Measurements from ENCODE around the gene SLC5A10. TPM values are rescaled to one million over a fixed set of nuclear protein-coding genes. Genes with fewer than 3 reads are reported as not detected.
"Not testable (repeated sequence)": the region's sequence is repeated elsewhere in the genome, so short reads cannot be mapped to it uniquely, and the experiment has no call there.

Gene SLC5A10
- polyA plus RNA-seq, 1 donor from 2014 or later = 0.79 TPM

GRCh38 chr17:18955009-18955408 lies 3.0 kb downstream of the SLC5A10 start:
- Mint-ChIP-seq H3K9me3 (no peaks in the 10 kb centered on the region), H3K27me3 (peaks cover 2% of the 10 kb centered on the region), H3K27ac (no peak overlapping the region), H3K4me1 (peaks cover 0 to 6% (median 4%) of the 10 kb centered on the region in 3 donors), H3K36me3 (no peaks in the 10 kb centered on the region), H3K4me3 (no peak overlapping the region)

GRCh38 chr17:18956021-18956420 lies 4.1 kb downstream of the SLC5A10 start:
- H3K27me3 Mint-ChIP-seq, H3K36me3 Mint-ChIP-seq, H3K4me3 Mint-ChIP-seq, H3K27ac Mint-ChIP-seq, H3K9me3 Mint-ChIP-seq, H3K4me1 Mint-ChIP-seq: not testable (repeated sequence)

GRCh38 chr17:18956581-18956980 lies 4.6 kb downstream of the SLC5A10 start:
- peaks cover 2% of the 10 kb centered on the region for H3K27me3 Mint-ChIP-seq
- H3K4me1 Mint-ChIP-seq = peaks cover 0 to 8% (median 4%) of the 10 kb centered on the region in 3 donors
- no peaks in the 10 kb centered on the region for H3K9me3 Mint-ChIP-seq
- H3K36me3 Mint-ChIP-seq = no peaks in the 10 kb centered on the region
- no peak overlapping the region for H3K4me3 Mint-ChIP-seq
- no peak overlapping the region for H3K27ac Mint-ChIP-seq

GRCh38 chr17:18957831-18958230 lies 5.9 kb downstream of the SLC5A10 start:
- Mint-ChIP-seq H3K4me3 (no peak overlapping the region), H3K4me1 (peaks cover 0 to 8% (median 4%) of the 10 kb centered on the region in 3 donors), H3K27me3 (peaks cover 2% of the 10 kb centered on the region), H3K9me3 (no peaks in the 10 kb centered on the region), H3K36me3 (no peaks in the 10 kb centered on the region), H3K27ac (no peak overlapping the region)

- Mint-ChIP-seq H3K9me3 (no peaks in the 10 kb centered on the region), H3K4me1 (peaks cover 0 to 8% (median 4%) of the 10 kb centered on the region in 3 donors), H3K4me3 (no peak overlapping the region), H3K36me3 (no peaks in the 10 kb centered on the region), H3K27ac (no peak overlapping the region), H3K27me3 (peaks cover 2% of the 10 kb centered on the region)
Measured at GRCh38 chr17:18958611-18959010, 6.6 kb downstream of the SLC5A10 start.

GRCh38 chr17:18959071-18959844 lies 7.3 kb downstream of the SLC5A10 start:
- Mint-ChIP-seq H3K27me3 (peaks cover 2% of the 10 kb centered on the region), H3K4me1 (peaks cover 0 to 8% (median 2%) of the 10 kb centered on the region in 3 donors), H3K27ac (no peak overlapping the region), H3K36me3 (no peaks in the 10 kb centered on the region), H3K4me3 (no peak overlapping the region), H3K9me3 (no peaks in the 10 kb centered on the region)

- Mint-ChIP-seq H3K27ac (no peak overlapping the region), H3K27me3 (no peaks in the 10 kb centered on the region), H3K36me3 (no peaks in the 10 kb centered on the region), H3K4me1 (peaks cover 0 to 8% (median 0%) of the 10 kb centered on the region in 3 donors), H3K9me3 (no peaks in the 10 kb centered on the region), H3K4me3 (no peak overlapping the region)
Measured at GRCh38 chr17:18959845-18960240, 7.9 kb downstream of the SLC5A10 start.

- H3K4me1 Mint-ChIP-seq = peaks cover 0 to 7% (median 0%) of the 10 kb centered on the region in 3 donors
- no peaks in the 10 kb centered on the region for H3K9me3 Mint-ChIP-seq
- H3K36me3 Mint-ChIP-seq = no peaks in the 10 kb centered on the region
- no peaks in the 10 kb centered on the region for H3K27me3 Mint-ChIP-seq
- no peak overlapping the region for H3K4me3 Mint-ChIP-seq
- H3K27ac Mint-ChIP-seq = peak overlapping the region in 1 of 3 donors; percentile 53
Measured at GRCh38 chr17:18960241-18960665, 8.3 kb downstream of the SLC5A10 start.

GRCh38 chr17:18960803-18961511 lies 9.0 kb downstream of the SLC5A10 start:
- H3K36me3 Mint-ChIP-seq = no peaks in the 10 kb centered on the region
- H3K9me3 Mint-ChIP-seq = no peaks in the 10 kb centered on the region
- H3K27me3 Mint-ChIP-seq = no peaks in the 10 kb centered on the region
- peak overlapping the region in 1 of 3 donors; percentile 53 for H3K27ac Mint-ChIP-seq
- peak overlapping the region in 1 of 4 donors; percentile 12 for H3K4me3 Mint-ChIP-seq
- H3K4me1 Mint-ChIP-seq = peaks cover 0 to 5% (median 0%) of the 10 kb centered on the region in 3 donors

GRCh38 chr17:18961634-18962493 lies 9.9 kb downstream of the SLC5A10 start:
- Mint-ChIP-seq H3K27ac (peak overlapping the region in 2 of 3 donors; percentile 13 to 90), H3K4me3 (no peak overlapping the region), H3K9me3 (no peaks in the 10 kb centered on the region), H3K36me3 (no peaks in the 10 kb centered on the region), H3K27me3 (no peaks in the 10 kb centered on the region), H3K4me1 (peaks cover 0 to 5% (median 0%) of the 10 kb centered on the region in 3 donors)

- no peaks in the 10 kb centered on the region for H3K9me3 Mint-ChIP-seq
- no peaks in the 10 kb centered on the region for H3K36me3 Mint-ChIP-seq
- H3K27ac Mint-ChIP-seq = peak overlapping the region in 2 of 3 donors; percentile 13 to 90
- no peaks in the 10 kb centered on the region for H3K27me3 Mint-ChIP-seq
- peaks cover 0 to 5% (median 0%) of the 10 kb centered on the region in 3 donors for H3K4me1 Mint-ChIP-seq
- H3K4me3 Mint-ChIP-seq = no peak overlapping the region
Measured at GRCh38 chr17:18962494-18962815, 10.5 kb downstream of the SLC5A10 start.

GRCh38 chr17:18963126-18964017 lies 11.4 kb downstream of the SLC5A10 start:
- Mint-ChIP-seq H3K27ac (no peak overlapping the region), H3K4me3 (no peak overlapping the region), H3K36me3 (no peaks in the 10 kb centered on the region), H3K27me3 (no peaks in the 10 kb centered on the region), H3K9me3 (no peaks in the 10 kb centered on the region), H3K4me1 (peaks cover 0 to 5% (median 0%) of the 10 kb centered on the region in 3 donors)

- H3K4me3 Mint-ChIP-seq = no peak overlapping the region
- no peaks in the 10 kb centered on the region for H3K36me3 Mint-ChIP-seq
- no peaks in the 10 kb centered on the region for H3K27me3 Mint-ChIP-seq
- H3K9me3 Mint-ChIP-seq = no peaks in the 10 kb centered on the region
- H3K4me1 Mint-ChIP-seq = peaks cover 0 to 5% (median 0%) of the 10 kb centered on the region in 3 donors
- no peak overlapping the region for H3K27ac Mint-ChIP-seq
Measured at GRCh38 chr17:18964018-18964351, 12.0 kb downstream of the SLC5A10 start.

GRCh38 chr17:18964550-18964949 lies 12.6 kb downstream of the SLC5A10 start:
- H3K4me1 Mint-ChIP-seq = peaks cover 0 to 5% (median 0%) of the 10 kb centered on the region in 3 donors
- H3K9me3 Mint-ChIP-seq = no peaks in the 10 kb centered on the region
- no peaks in the 10 kb centered on the region for H3K27me3 Mint-ChIP-seq
- no peaks in the 10 kb centered on the region for H3K36me3 Mint-ChIP-seq
- H3K27ac Mint-ChIP-seq = no peak overlapping the region
- H3K4me3 Mint-ChIP-seq = no peak overlapping the region
